ENCODE results near the gene CFAP99. TPM values are rescaled to one million over a fixed set of nuclear protein-coding genes. Genes with fewer than 3 reads are reported as not detected.

Gene CFAP99
- total and polyA plus RNA-seq, 4 donors = 0.20 to 6.4 (median 5.9) TPM

- Histone ChIP-seq H3K4me3 (ENCODE audit: low read depth, low read length) (no peak overlapping the region), H3K27me3 (ENCODE audit: control insufficient read depth, insufficient read depth, low read length) (peaks cover 6% of the 10 kb centered on the region), H3K27ac (ENCODE audit: low read depth, low read length) (no peak overlapping the region), H3K9me3 (ENCODE audit: control insufficient read depth, insufficient read depth, low read length) (no peaks in the 10 kb centered on the region), H3K36me3 (ENCODE audit: control insufficient read depth, insufficient read depth, low read length) (no peaks in the 10 kb centered on the region), H3K4me1 (ENCODE audit: control insufficient read depth, insufficient read depth, low read length) (peaks cover 44% of the 10 kb centered on the region)
- 51% methylated on average over 6 of the region's 9 CpGs for WGBS (ENCODE audit: insufficient coverage)
- DNase-seq (ENCODE audit: low read depth in 4 of 6, low spot score in 6 of 6) = no peak
Observed at GRCh38 chr4:2389691-2390090, 29.1 kb upstream of the CFAP99 start.

GRCh38 chr4:2390146-2390545 lies 28.6 kb upstream of the CFAP99 start:
- H3K9me3 ChIP-seq (ENCODE audit: control insufficient read depth, insufficient read depth, low read length) = no peaks in the 10 kb centered on the region
- DNase-seq (ENCODE audit: low read depth in 4 of 6, low spot score in 6 of 6) = no peak
- H3K27ac ChIP-seq (ENCODE audit: low read depth, low read length) = no peak overlapping the region
- H3K4me1 ChIP-seq (ENCODE audit: control insufficient read depth, insufficient read depth, low read length) = peaks cover 44% of the 10 kb centered on the region
- H3K4me3 ChIP-seq (ENCODE audit: low read depth, low read length) = no peak overlapping the region
- H3K36me3 ChIP-seq (ENCODE audit: control insufficient read depth, insufficient read depth, low read length) = no peaks in the 10 kb centered on the region
- H3K27me3 ChIP-seq (ENCODE audit: control insufficient read depth, insufficient read depth, low read length) = peaks cover 6% of the 10 kb centered on the region
- WGBS (ENCODE audit: insufficient coverage) = 59% methylated on average over 8 of the region's 9 CpGs

GRCh38 chr4:2390784-2391421 lies 27.9 kb upstream of the CFAP99 start:
- H3K9me3 ChIP-seq (ENCODE audit: control insufficient read depth, insufficient read depth, low read length) = no peaks in the 10 kb centered on the region
- H3K4me3 ChIP-seq (ENCODE audit: low read depth, low read length) = no peak overlapping the region
- H3K4me1 ChIP-seq (ENCODE audit: control insufficient read depth, insufficient read depth, low read length) = peaks cover 37% of the 10 kb centered on the region
- 17% methylated on average over 17 of the region's 20 CpGs for WGBS (ENCODE audit: insufficient coverage)
- H3K36me3 ChIP-seq (ENCODE audit: control insufficient read depth, insufficient read depth, low read length) = no peaks in the 10 kb centered on the region
- peak in 2 of 6 donors; percentile 50 to 76 for DNase-seq (ENCODE audit: low read depth in 4 of 6, low spot score in 6 of 6)
- no peak overlapping the region for H3K27ac ChIP-seq (ENCODE audit: low read depth, low read length)
- H3K27me3 ChIP-seq (ENCODE audit: control insufficient read depth, insufficient read depth, low read length) = peaks cover 6% of the 10 kb centered on the region

- Histone ChIP-seq H3K27me3 (ENCODE audit: control insufficient read depth, insufficient read depth, low read length) (peaks cover 6% of the 10 kb centered on the region), H3K27ac (ENCODE audit: low read depth, low read length) (no peak overlapping the region), H3K4me1 (ENCODE audit: control insufficient read depth, insufficient read depth, low read length) (peaks cover 36% of the 10 kb centered on the region), H3K9me3 (ENCODE audit: control insufficient read depth, insufficient read depth, low read length) (no peaks in the 10 kb centered on the region), H3K36me3 (ENCODE audit: control insufficient read depth, insufficient read depth, low read length) (no peaks in the 10 kb centered on the region), H3K4me3 (ENCODE audit: low read depth, low read length) (no peak overlapping the region)
- DNase-seq (ENCODE audit: low read depth in 4 of 6, low spot score in 6 of 6) = peak in 1 of 6 donors; percentile 37
- WGBS (ENCODE audit: insufficient coverage) = 25% methylated on average over 25 of the region's 28 CpGs
Observed at GRCh38 chr4:2393353-2394270, 25.1 kb upstream of the CFAP99 start.

- Histone ChIP-seq H3K27ac (ENCODE audit: low read depth, low read length) (no peak overlapping the region), H3K4me3 (ENCODE audit: low read depth, low read length) (no peak overlapping the region), H3K27me3 (ENCODE audit: control insufficient read depth, insufficient read depth, low read length) (peaks cover 6% of the 10 kb centered on the region), H3K36me3 (ENCODE audit: control insufficient read depth, insufficient read depth, low read length) (no peaks in the 10 kb centered on the region), H3K4me1 (ENCODE audit: control insufficient read depth, insufficient read depth, low read length) (peaks cover 28% of the 10 kb centered on the region), H3K9me3 (ENCODE audit: control insufficient read depth, insufficient read depth, low read length) (no peaks in the 10 kb centered on the region)
- no peak for DNase-seq (ENCODE audit: low read depth in 4 of 6, low spot score in 6 of 6)
- WGBS (ENCODE audit: insufficient coverage) = 81% methylated on average over 16 of the region's 17 CpGs
Observed at GRCh38 chr4:2394528-2394927, 24.2 kb upstream of the CFAP99 start.

DNA sequence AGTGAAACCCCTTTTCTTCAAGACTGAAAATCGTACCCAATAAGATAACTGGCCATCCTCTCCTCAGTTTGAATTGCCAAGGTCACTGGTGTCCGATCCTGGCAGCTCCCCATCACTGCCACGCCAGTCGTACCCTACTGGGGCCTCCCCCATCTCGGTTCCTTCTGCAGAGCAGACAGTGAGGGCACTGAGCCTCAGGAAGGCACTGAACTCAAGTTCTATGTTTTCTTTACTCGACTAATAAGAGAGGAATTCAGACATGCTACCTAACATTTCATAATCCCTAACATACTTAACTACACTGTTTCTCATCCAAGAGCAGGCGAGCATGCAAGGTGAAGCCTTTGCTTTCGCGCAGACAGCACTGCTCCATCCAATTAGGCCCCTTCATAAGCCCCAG lies 23.7 kb upstream of the CFAP99 start:
- H3K9me3 ChIP-seq (ENCODE audit: control insufficient read depth, insufficient read depth, low read length) = no peaks in the 10 kb centered on the region
- H3K4me3 ChIP-seq (ENCODE audit: low read depth, low read length) = no peak overlapping the region
- 87% methylated on average over 7 of the region's 9 CpGs for WGBS (ENCODE audit: insufficient coverage)
- peaks cover 6% of the 10 kb centered on the region for H3K27me3 ChIP-seq (ENCODE audit: control insufficient read depth, insufficient read depth, low read length)
- peaks cover 24% of the 10 kb centered on the region for H3K4me1 ChIP-seq (ENCODE audit: control insufficient read depth, insufficient read depth, low read length)
- H3K36me3 ChIP-seq (ENCODE audit: control insufficient read depth, insufficient read depth, low read length) = no peaks in the 10 kb centered on the region
- DNase-seq (ENCODE audit: low read depth in 4 of 6, low spot score in 6 of 6) = no peak
- no peak overlapping the region for H3K27ac ChIP-seq (ENCODE audit: low read depth, low read length)

GRCh38 chr4:2395584-2395983 lies 23.2 kb upstream of the CFAP99 start:
- WGBS (ENCODE audit: insufficient coverage) = 87% methylated on average over 9 of the region's 9 CpGs
- H3K36me3 ChIP-seq (ENCODE audit: control insufficient read depth, insufficient read depth, low read length) = no peaks in the 10 kb centered on the region
- no peak overlapping the region for H3K4me3 ChIP-seq (ENCODE audit: low read depth, low read length)
- H3K27ac ChIP-seq (ENCODE audit: low read depth, low read length) = no peak overlapping the region
- no peak for DNase-seq (ENCODE audit: low read depth in 4 of 6, low spot score in 6 of 6)
- peaks cover 6% of the 10 kb centered on the region for H3K27me3 ChIP-seq (ENCODE audit: control insufficient read depth, insufficient read depth, low read length)
- H3K4me1 ChIP-seq (ENCODE audit: control insufficient read depth, insufficient read depth, low read length) = peaks cover 19% of the 10 kb centered on the region
- H3K9me3 ChIP-seq (ENCODE audit: control insufficient read depth, insufficient read depth, low read length) = no peaks in the 10 kb centered on the region

DNA sequence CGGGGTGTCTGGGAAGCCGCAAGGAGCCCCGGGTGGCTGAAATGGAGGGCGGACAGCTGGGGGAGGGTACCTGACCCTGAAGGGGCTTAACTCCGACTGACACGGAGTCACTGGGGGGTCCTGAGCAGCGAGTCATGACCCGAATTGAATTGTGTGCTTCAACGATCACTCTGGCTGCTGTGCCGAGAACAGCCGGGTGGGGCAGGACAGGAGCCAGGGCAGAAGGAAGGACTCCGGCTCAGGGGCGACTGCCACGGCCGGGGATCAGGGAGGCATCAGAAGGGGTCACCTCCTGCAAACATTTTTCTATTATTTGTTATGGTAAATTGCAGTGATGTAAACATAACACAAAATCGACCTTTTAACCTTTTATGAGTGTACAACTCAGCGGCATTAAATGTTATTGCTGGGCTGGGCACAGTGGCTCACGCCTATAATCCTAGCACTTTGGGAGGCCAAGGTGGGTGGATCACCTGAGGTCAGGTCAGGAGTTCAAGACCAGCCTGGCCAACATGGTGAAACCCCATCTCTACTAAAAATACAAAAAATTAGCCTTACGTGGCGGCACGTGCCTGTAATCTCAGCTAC lies 21.9 kb upstream of the CFAP99 start:
- no peaks in the 10 kb centered on the region for H3K9me3 ChIP-seq (ENCODE audit: control insufficient read depth, insufficient read depth, low read length)
- no peaks in the 10 kb centered on the region for H3K36me3 ChIP-seq (ENCODE audit: control insufficient read depth, insufficient read depth, low read length)
- no peak for DNase-seq (ENCODE audit: low read depth in 4 of 6, low spot score in 6 of 6)
- H3K4me1 ChIP-seq (ENCODE audit: control insufficient read depth, insufficient read depth, low read length) = peaks cover 22% of the 10 kb centered on the region
- H3K27ac ChIP-seq (ENCODE audit: low read depth, low read length) = no peak overlapping the region
- peaks cover 13% of the 10 kb centered on the region for H3K27me3 ChIP-seq (ENCODE audit: control insufficient read depth, insufficient read depth, low read length)
- 65% methylated on average over 17 of the region's 21 CpGs for WGBS (ENCODE audit: insufficient coverage)
- H3K4me3 ChIP-seq (ENCODE audit: low read depth, low read length) = no peak overlapping the region

DNA sequence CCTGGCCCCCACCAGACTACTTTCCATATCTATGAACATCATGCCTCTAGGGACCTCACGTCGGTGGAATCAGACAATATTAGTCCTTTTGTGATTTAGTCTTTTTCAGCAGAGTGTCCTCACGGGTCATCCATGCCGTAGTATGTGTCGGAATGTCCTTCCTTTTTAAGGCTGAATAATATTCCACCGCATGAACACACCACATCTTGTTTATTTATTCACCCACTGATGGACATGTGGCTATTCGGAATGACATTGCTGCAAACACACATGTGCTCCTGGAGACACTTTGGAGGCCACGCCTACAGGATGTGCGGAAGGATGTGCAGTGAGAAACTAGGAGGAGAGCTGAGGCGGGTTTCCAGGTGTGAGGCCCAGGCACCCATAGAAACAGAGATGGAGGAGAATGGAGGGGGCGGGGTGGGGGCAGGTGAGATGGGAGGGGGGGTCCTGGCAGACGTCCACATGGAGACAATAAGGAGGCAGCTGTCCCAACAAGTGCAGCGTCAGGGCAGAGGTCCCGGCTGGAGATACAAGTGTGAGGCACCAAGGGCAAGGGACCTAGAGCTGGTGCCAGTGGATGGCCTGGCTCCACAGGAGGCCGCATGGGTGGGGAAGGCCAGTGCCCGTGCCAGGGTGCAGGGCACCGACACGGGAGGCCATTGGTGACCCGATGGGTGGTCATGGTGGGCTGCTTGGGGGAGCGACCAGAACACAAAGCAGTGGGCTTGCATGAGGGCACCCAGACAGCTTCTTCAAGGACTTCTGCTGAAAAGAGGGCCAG lies 21.0 kb upstream of the CFAP99 start:
- Histone ChIP-seq H3K27me3 (ENCODE audit: control insufficient read depth, insufficient read depth, low read length) (peaks cover 13% of the 10 kb centered on the region), H3K36me3 (ENCODE audit: control insufficient read depth, insufficient read depth, low read length) (no peaks in the 10 kb centered on the region), H3K9me3 (ENCODE audit: control insufficient read depth, insufficient read depth, low read length) (no peaks in the 10 kb centered on the region), H3K27ac (ENCODE audit: low read depth, low read length) (no peak overlapping the region), H3K4me1 (ENCODE audit: control insufficient read depth, insufficient read depth, low read length) (peaks cover 31% of the 10 kb centered on the region), H3K4me3 (ENCODE audit: low read depth, low read length) (no peak overlapping the region)
- DNase-seq (ENCODE audit: low read depth in 4 of 6, low spot score in 6 of 6) = no peak
- 80% methylated on average over 16 of the region's 20 CpGs for WGBS (ENCODE audit: insufficient coverage)

Data from spinal cord (tissue), 10 donors.